CD14-positive monocyte (primary cell): ENCODE data around the gene IL17B. TPM values are rescaled to one million over a fixed set of nuclear protein-coding genes. Genes with fewer than 3 reads are reported as not detected.

ENCODE experiments used
- DNase-seq, 3 donors: peaks; one replicate each; pipeline ENCODE4 v3.0.0-alpha.2; 2011 to 2022
- H2AFZ ChIP-seq: 2 replicates; pipeline ENCODE4 v1.6.0; 2012; ENCODE audit warnings: mild to moderate bottlenecking, low read depth, low read length, inconsistent platforms; ENCODE audit not compliant: insufficient read depth, poor library complexity, severe bottlenecking
- H3K27ac ChIP-seq, 2 donors: 1 replicate in 1 of 2; 2 replicates in 1 of 2; pipeline ENCODE4 v1.5.1; 2012 to 2013; ENCODE audit warnings: low read length in 2 of 2, control low read depth in 1 of 2, inconsistent platforms in 1 of 2, low read depth in 1 of 2, mild to moderate bottlenecking in 1 of 2
- H3K27me3 ChIP-seq, 2 donors: one replicate each; pipeline versions ENCODE4 v1.6.0 to v1.6.1; 2011 to 2013; ENCODE audit warnings: low read length in 2 of 2; ENCODE audit not compliant: control insufficient read depth in 2 of 2, insufficient read depth in 2 of 2
- H3K36me3 ChIP-seq, 2 donors: replicated peaks in 1 of 2; 1 replicate in 1 of 2; 2 replicates in 1 of 2; pipeline versions ENCODE4 v1.5.1 to v1.6.1; 2012 to 2013; ENCODE audit warnings: low read length in 2 of 2, control low read depth in 1 of 2, inconsistent platforms in 1 of 2, mild to moderate bottlenecking in 1 of 2; ENCODE audit not compliant: insufficient read depth in 2 of 2, control insufficient read depth in 1 of 2
- H3K4me1 ChIP-seq, 2 donors: 1 replicate in 1 of 2; 2 replicates in 1 of 2; pipeline versions ENCODE4 v1.5.1 to v1.6.1; 2012 to 2013; ENCODE audit warnings: low read length in 2 of 2, control low read depth in 1 of 2, inconsistent platforms in 1 of 2, mild to moderate bottlenecking in 1 of 2, moderate library complexity in 1 of 2; ENCODE audit not compliant: insufficient read depth in 2 of 2, control insufficient read depth in 1 of 2
- H3K4me2 ChIP-seq: replicated peaks from 2 replicates; pipeline ENCODE3; 2012; ENCODE audit warnings: low read length, moderate library complexity, mild to moderate bottlenecking; ENCODE audit not compliant: poor library complexity, severe bottlenecking; ENCODE audit errors: extremely low read depth
- H3K4me3 ChIP-seq, 3 experiments: fragments of 200-600 bp in 1 of 3; sonication (generic) in 1 of 3; replicated peaks in 1 of 3; 1 replicate in 2 of 3; 2 replicates in 1 of 3; pipeline ENCODE4 v1.5.1; 2011 to 2013; ENCODE audit warnings: low read length in 3 of 3, mild to moderate bottlenecking in 3 of 3, control low read depth in 2 of 3, low read depth in 2 of 3, inconsistent platforms in 1 of 3, moderate library complexity in 1 of 3
- H3K79me2 ChIP-seq: 2 replicates; pipeline ENCODE4 v1.6.0; 2012; ENCODE audit warnings: mild to moderate bottlenecking, control low read depth, inconsistent platforms, low read length, moderate library complexity; ENCODE audit not compliant: insufficient read depth
- H3K9ac ChIP-seq: 2 replicates; pipeline ENCODE4 v1.6.0; 2017; ENCODE audit warnings: low read length, mild to moderate bottlenecking; ENCODE audit not compliant: insufficient read depth, poor library complexity, severe bottlenecking
- H3K9me3 ChIP-seq, 2 donors: replicated peaks in 1 of 2; 1 replicate in 1 of 2; 2 replicates in 1 of 2; pipeline versions ENCODE4 v1.5.1 to v1.6.1; 2012 to 2013; ENCODE audit warnings: low read length in 2 of 2, control low read depth in 1 of 2; ENCODE audit not compliant: control insufficient read depth in 1 of 2, insufficient read depth in 1 of 2
- H4K20me1 ChIP-seq: 2 replicates; pipeline ENCODE4 v1.6.0; 2012; ENCODE audit warnings: mild to moderate bottlenecking, low read length, control low read depth, moderate library complexity; ENCODE audit not compliant: insufficient read depth
- H3K27ac Mint-ChIP-seq, 7 donors: one replicate each; pipeline ENCODE4 v1.8.0; 2020; ENCODE audit warnings: mild to moderate bottlenecking in 7 of 7, mixed read lengths in 7 of 7, moderate library complexity in 6 of 7, inconsistent platforms in 2 of 7
- H3K27me3 Mint-ChIP-seq, 3 donors: one replicate each; pipeline ENCODE4 v1.8.0; 2021 to 2022; ENCODE audit warnings: low read depth in 3 of 3, mild to moderate bottlenecking in 3 of 3, mixed read lengths in 3 of 3, moderate library complexity in 3 of 3, inconsistent platforms in 1 of 3
- H3K36me3 Mint-ChIP-seq, 2 donors: one replicate each; pipeline ENCODE4 v1.8.0; 2020; ENCODE audit warnings: mixed read lengths in 2 of 2, inconsistent platforms in 1 of 2, mild to moderate bottlenecking in 1 of 2
- H3K4me1 Mint-ChIP-seq: one replicate; pipeline ENCODE4 v1.8.0; 2020; ENCODE audit warnings: mild to moderate bottlenecking, mixed read lengths
- H3K4me3 Mint-ChIP-seq, 2 donors: one replicate each; pipeline ENCODE4 v1.8.0; 2020; ENCODE audit warnings: mild to moderate bottlenecking in 2 of 2, mixed read lengths in 2 of 2, moderate library complexity in 1 of 2
- H3K9me3 Mint-ChIP-seq, 7 donors: one replicate each; pipeline ENCODE4 v1.8.0; 2020 to 2022; ENCODE audit warnings: mixed read lengths in 7 of 7, mild to moderate bottlenecking in 6 of 7, moderate library complexity in 6 of 7, inconsistent platforms in 2 of 7
- WGBS: methylation state at CpG from one replicate; pipeline ENCODE4 v1.1.5; 2013; ENCODE audit warnings: missing lambda C conversion rate; ENCODE audit not compliant: insufficient coverage; 5-methylcytosine and 5-hydroxymethylcytosine counted together
- intact Hi-C, 2 donors: fragments of 100-400 bp; cut with micrococcal nuclease; formaldehyde crosslinking; loops; one replicate each; pipeline versions ENCODE4 v1.15.0 to v1.15.1; 2023
- polyA plus RNA-seq, 3 donors: library from polyadenylated mRNA; depleted of rRNA in 1 of 3; unstranded in 2 of 3; stranded (reverse) in 1 of 3; fragments of 300-500 nt in 2 of 3; fragments of >200 nt in 1 of 3; fragmentation: Illumina TruSeq in 2 of 3; gene quantifications; 1 replicate in 2 of 3; 2 replicates in 1 of 3; pipeline ENCODE4 v1.2.3, GENCODE V29; 2012 to 2021
- TF ChIP-seq, protein P1 (sequence below): fragments of 200-600 bp; IDR thresholded peaks from one replicate; pipeline ENCODE4 v1.8.0; 2022; ENCODE audit warnings: antibody characterized with exemption, mild to moderate bottlenecking

Gene IL17B
- polyA plus RNA-seq, 3 donors: not detected

DNA sequence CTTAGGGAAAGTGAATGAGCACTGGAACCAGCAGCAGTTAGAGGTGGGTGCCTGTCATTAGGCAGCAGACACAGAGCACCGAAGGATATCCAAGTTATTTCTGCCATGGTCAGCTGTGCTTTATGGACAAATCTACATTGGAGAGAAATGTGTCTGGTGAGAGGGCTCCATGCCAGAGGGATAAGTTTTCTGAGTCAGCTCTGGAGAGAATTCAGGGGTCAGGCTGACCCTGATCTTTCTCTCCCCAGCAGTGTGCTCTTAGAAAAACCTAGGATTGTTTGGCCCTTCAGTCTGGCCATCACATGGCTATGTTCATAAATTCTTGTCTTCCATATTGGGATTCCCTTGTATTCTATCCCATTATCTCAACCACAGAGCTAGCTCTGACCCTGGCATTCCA is 8.9 kb upstream of the IL17B start:
- Mint-ChIP-seq H3K4me3 (no peak overlapping the region), H3K4me1 (no peaks in the 10 kb centered on the region), H3K9me3 (no peaks in the 10 kb centered on the region), H3K27me3 (peaks cover 0 to 2% (median 0%) of the 10 kb centered on the region in 3 donors), H3K27ac (no peak overlapping the region), H3K36me3 (no peaks in the 10 kb centered on the region)
- no CpG with 5 or more reads among the region's 1 CpG for WGBS
- Histone ChIP-seq H2AFZ (no peak overlapping the region), H4K20me1 (no peaks in the 10 kb centered on the region), H3K27me3 (no peaks in the 10 kb centered on the region), H3K9ac (no peak overlapping the region), H3K4me2 (no peak overlapping the region), H3K4me1 (no peaks in the 10 kb centered on the region), H3K4me3 (no peak overlapping the region), H3K9me3 (no peaks in the 10 kb centered on the region), H3K36me3 (no peaks in the 10 kb centered on the region), H3K79me2 (no peaks in the 10 kb centered on the region), H3K27ac (no peak overlapping the region)
- intact Hi-C loops: no loop called here
- TF ChIP-seq, protein P1, sequence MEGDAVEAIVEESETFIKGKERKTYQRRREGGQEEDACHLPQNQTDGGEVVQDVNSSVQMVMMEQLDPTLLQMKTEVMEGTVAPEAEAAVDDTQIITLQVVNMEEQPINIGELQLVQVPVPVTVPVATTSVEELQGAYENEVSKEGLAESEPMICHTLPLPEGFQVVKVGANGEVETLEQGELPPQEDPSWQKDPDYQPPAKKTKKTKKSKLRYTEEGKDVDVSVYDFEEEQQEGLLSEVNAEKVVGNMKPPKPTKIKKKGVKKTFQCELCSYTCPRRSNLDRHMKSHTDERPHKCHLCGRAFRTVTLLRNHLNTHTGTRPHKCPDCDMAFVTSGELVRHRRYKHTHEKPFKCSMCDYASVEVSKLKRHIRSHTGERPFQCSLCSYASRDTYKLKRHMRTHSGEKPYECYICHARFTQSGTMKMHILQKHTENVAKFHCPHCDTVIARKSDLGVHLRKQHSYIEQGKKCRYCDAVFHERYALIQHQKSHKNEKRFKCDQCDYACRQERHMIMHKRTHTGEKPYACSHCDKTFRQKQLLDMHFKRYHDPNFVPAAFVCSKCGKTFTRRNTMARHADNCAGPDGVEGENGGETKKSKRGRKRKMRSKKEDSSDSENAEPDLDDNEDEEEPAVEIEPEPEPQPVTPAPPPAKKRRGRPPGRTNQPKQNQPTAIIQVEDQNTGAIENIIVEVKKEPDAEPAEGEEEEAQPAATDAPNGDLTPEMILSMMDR: no peak
- no peak for DNase-seq

DNA sequence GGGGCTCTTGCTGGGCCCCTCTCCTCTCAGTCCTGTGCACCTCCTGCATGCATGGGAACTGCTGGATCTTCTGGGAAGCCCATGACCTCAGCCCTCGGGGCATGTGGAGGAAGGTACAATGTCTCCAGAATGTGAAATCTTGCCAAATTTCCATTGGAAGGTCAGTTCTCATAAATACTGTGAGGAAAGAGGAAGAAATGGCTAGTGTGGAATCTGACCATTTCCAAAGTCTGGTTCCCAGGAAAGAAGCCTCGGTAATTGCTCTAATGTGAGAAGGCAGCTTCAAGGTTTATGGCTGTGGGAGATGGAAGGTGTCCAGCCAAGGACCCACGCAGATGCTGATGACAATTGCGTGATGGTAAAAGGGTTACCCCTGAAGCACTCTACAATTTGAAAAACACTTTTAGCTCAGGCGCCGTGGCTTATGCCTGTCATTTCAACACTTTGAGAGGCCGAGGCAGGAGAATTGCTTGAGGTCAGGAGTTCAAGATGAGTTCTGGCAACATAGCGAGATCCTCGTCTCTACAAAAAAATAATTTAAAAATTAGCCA is 8.1 kb upstream of the IL17B start:
- Mint-ChIP-seq H3K4me1 (no peaks in the 10 kb centered on the region), H3K9me3 (peaks cover 0 to 2% (median 0%) of the 10 kb centered on the region in 7 donors), H3K4me3 (no peak overlapping the region), H3K27ac (no peak overlapping the region), H3K27me3 (peaks cover 0 to 3% (median 1%) of the 10 kb centered on the region in 3 donors), H3K36me3 (no peaks in the 10 kb centered on the region)
- Histone ChIP-seq H3K27me3 (no peaks in the 10 kb centered on the region), H4K20me1 (no peaks in the 10 kb centered on the region), H3K79me2 (no peaks in the 10 kb centered on the region), H3K9ac (no peak overlapping the region), H3K4me3 (no peak overlapping the region), H3K4me1 (no peaks in the 10 kb centered on the region), H3K36me3 (no peaks in the 10 kb centered on the region), H3K9me3 (no peaks in the 10 kb centered on the region), H3K27ac (no peak overlapping the region), H2AFZ (no peak overlapping the region), H3K4me2 (no peak overlapping the region)
- intact Hi-C loops: no loop called here
- 87% methylated on average over 7 of the region's 9 CpGs for WGBS
- DNase-seq: no peak
- TF ChIP-seq, protein P1: no peak
